CD4-positive, alpha-beta T cell treated with Interleukin-17A for 1 hour (primary cell): ENCODE results near the gene MTMR10.
A peak's percentile ranks its signal among the peaks of the same experiment; 100 is the strongest.

ENCODE experiments used
- DNase-seq: peaks from one replicate; pipeline ENCODE4 v3.0.0-alpha.2; 2020

Gene MTMR10

GRCh38 chr15:31010036-31010435 is 18.6 kb upstream of the MTMR10 start:
- no peak for DNase-seq

DNA sequence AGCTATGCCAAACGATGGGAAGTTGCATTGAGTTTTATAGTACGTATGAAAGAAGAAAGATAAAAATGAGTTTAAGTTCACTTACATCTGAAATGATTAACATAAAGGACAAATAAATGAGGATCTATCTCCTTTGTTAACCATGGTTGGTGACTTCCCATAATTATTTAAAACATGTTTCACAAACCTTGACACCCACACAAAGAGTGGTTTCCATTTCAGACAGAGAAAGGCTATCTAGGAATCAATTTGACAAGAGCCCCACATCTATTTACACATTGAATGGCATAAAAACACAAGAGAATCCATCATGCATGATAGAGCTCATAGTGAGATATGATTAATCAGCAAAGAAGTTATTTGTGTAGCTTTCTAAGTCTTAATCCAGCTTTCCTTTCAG is 14.2 kb upstream of the MTMR10 start:
- no peak for DNase-seq

- peak; percentile 36 for DNase-seq
Observed at GRCh38 chr15:31004220-31004733, 12.8 kb upstream of the MTMR10 start.

DNA sequence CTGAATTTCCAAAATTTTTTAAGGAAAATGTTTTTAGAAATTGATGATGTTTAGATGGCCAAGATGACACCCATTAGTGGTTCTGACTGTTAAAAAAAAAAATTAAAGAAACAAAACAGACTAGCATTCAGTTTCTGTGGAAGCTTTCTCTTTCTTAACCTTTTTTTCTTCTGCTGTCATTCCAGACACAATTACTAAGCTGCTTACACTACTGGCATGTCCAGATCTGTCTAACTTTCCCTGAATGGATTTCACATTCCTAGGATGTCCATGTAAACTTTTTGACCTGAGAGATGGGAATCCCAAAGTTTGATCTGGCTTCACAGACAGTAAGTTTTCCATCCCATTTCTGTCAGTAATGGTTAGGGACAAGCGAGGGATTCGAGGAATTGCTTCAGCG is 10.3 kb upstream of the MTMR10 start:
- no peak for DNase-seq

DNA sequence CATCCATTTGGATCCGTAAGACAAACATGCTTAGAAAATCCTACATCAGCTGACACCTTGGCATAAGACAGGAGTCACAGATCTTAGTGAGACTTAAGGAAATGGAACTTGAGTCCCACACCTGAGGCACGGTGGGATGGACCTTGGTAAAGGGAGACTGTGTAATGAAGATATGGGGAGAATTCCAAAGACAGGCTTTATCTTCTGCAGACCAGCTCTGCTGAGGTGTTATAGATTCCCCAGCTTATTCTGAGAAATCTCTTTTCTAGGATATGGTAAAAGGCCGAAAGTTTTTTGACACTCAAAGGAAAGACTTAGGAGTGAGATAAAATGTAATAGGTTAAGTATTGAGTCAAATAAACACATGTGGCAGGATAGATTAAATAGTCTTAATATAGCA is 8.3 kb upstream of the MTMR10 start:
- no peak for DNase-seq

GRCh38 chr15:30997270-30997669 is 5.8 kb upstream of the MTMR10 start:
- DNase-seq, result no peak

DNA sequence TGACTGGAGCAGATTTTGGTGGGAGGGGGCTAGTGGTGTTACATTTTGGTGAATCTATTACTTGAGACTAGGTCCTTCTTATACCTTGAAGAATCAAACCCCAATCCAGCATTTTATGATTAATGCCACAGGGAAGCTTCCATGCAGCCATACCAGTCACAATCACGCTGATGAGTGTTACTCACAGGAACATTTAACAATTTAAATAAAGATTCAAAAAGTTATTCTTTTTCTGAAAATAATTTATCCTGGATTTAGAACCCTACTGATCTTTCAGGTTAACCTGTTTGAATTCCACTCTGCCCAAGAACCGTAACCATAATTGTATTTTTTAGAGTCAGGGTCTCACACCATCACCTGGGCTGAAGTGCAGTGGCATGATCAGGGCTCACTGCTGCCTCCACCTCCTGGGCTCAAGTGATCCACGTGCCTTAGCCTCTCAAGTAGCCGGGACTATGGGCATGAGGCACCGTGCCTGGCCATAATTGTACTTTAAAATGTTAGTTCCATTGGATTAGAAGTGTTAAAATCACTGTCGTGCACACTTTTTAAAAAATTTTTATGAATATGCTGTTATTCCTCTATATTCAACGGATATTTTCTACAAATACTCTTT is 929 bp upstream of the MTMR10 start:
- no peak for DNase-seq

DNA sequence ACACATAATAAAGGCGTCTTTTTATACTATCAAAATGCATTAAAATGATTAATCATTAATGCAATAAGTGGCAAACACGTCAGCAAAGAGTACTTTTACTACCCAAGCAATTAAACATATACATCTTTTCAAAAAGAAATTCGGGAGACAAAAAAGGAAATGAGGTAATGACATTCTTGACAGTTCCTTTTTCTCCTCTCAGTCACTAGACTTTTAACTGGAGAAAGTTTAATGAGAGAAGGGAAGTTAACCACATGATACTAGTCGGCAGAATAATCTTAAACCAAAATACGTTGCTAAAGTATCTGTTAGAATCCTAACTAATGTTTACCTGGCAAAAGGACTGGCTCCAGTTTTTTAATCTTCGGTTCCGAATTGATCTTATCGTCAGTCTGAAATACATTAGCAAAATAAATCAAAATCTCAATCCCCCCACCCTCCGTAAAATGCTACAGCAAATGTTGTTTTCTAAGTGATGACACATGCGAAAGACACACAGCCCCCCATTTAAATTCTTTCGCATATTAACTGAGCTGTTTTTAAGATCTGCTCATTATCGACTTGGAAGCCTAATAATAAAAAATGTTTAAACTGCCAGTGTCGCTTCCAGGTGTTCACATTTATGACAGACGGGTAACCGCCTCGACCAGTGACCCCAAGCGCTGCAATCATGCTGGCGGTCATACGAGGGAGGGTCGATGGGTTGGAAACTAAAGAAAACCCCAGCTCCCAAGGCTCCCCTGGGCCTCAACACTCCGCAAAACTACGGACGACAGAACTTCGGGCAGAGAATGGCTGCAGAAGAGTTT is 778 bp downstream of the MTMR10 start:
- DNase-seq, result no peak

DNA sequence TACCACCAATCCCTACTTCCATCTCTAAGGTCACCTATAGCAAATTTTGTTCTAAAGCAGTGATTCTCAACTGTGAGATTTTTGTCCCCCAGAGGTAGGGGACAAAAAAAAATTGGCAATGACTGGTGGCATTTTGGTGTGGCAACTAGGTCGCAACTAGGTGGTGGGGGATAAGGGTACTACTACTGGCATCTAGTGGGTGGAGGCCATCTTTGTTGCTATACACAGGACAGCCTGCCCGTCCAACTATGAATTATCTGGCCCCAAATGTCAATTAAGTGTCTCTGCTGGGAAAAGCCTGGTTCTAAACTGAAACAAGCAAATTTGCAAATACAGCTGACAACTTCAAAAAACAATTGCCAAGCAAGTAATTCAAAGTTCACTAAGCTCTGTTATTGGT is 1.4 kb downstream of the MTMR10 start:
- no peak for DNase-seq

DNA sequence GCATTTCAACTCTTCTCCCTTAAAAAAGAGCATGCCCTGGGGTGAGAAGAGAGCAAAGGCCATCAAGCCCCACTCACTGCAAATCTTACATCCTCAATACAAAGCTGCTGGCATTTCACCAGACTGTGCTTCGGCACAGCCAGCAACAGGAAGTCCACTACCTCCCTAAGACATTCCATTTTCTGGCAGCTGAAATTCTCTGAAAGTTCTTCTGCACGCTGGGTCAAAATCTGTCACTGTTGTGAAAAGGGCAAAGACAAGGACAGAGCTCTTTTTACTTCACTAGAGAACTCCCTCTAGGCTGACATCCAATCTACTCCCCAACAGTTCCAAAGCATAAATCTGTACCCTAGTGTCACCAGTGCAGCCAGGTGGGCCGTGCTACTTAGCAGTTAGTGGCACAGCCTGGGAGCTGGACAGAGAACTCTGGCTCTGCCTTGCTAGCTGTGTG is 6.3 kb downstream of the MTMR10 start:
- no peak for DNase-seq

DNA sequence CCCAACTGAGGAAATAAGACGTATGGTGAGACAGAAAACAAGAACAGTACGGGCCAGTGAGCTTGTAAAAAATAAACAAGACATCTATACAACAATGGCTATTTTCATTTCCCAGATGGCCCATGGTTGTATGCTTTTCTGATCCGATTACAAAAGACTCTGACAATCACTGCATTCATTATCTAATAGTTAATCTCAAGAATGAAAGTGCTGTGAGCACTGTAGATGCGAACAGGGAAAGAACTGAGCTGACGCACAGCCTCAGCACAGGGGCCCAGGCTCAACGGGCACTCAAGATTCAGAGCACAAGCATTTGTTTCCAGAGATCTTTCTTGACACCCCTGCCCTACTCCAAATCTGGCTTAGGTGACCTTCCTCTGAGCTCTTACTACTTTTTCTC is 6.9 kb downstream of the MTMR10 start:
- DNase-seq, result no peak

GRCh38 chr15:30984118-30984517 is 7.3 kb downstream of the MTMR10 start:
- no peak for DNase-seq

- DNase-seq, result no peak
Observed at GRCh38 chr15:30979457-30979856, 12.0 kb downstream of the MTMR10 start.

- DNase-seq, result no peak
Observed at GRCh38 chr15:30978328-30978727, 13.1 kb downstream of the MTMR10 start.

GRCh38 chr15:30974112-30974511 is 17.3 kb downstream of the MTMR10 start:
- DNase-seq, result no peak

- DNase-seq, result no peak
Observed at GRCh38 chr15:30973379-30973778, 18.0 kb downstream of the MTMR10 start.

DNA sequence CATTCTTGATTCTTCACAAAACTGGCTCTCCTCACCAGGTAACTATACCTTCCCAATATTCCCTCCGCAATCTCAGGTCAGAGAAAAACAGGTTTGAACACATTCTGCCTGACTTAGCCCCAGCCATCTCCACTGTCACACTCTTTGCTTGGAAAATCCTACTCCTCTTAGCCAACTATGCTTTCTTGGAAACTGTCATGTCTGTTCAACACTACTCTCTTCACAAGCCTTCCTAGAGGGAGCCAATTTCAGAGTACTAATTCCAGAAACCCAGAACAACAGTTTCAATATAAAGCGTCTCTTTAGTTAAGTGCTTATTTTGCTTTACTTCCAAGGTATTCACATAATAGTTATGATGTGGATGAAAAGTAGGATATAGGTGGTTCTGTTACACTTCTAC is 21.7 kb downstream of the MTMR10 start:
- DNase-seq, result no peak

DNA sequence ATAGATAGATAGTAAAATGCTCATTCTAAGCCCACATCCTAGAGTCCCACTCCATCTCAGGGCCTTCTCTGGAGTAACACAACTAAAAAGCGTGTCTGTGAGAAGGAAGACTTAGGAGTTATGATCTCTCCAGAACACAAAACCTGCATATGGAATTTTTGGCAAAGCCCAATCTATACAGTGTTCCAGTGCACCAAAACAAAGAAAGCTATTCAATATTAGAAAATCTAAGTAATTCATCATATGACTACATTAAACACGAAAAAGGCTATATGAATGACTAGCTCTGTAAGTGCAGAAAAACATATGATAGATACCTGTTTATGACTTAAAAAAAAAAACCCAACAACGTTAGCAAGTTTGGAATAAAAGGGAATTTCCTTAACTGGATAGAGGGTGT is 27.7 kb downstream of the MTMR10 start:
- no peak for DNase-seq

DNA sequence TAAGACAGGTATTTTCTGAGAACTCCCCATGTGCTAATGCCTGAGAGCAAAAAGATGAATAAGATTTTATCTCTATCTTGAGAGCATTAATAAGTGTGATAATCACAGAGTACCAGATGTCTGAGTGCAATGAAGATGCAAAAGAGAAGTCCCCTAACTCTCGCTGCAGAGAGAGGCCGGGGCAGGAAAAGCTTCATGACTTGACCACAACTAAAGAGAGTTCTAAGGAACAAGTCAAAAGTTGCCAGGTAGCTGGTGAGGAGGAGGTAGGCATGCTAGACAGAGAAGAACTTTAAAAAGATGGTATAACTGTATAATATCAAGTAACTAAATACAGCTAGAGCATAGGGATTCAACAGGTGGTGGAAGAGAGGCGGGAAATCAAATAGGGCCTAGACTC is 28.8 kb downstream of the MTMR10 start:
- DNase-seq, result no peak

DNA sequence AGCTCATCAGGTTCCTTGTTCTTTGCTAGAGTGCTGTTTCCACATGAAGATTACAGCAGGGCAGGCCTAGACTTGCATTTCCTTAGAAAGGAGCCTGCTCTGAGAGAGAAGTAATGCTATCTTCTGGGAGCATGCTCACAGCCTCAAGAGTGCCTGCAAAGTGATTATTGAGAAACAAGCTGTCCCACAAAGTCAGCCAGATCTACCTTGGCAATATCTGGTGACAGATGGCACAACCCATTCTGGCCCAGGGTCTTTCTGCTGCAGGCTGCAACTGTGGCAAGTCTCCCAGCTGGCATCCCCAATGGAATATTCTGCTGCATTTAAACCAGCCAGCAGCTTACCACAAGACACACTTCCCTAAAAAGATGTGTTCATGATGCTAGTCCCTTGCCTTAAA is 29.3 kb downstream of the MTMR10 start:
- DNase-seq, result no peak

DNA sequence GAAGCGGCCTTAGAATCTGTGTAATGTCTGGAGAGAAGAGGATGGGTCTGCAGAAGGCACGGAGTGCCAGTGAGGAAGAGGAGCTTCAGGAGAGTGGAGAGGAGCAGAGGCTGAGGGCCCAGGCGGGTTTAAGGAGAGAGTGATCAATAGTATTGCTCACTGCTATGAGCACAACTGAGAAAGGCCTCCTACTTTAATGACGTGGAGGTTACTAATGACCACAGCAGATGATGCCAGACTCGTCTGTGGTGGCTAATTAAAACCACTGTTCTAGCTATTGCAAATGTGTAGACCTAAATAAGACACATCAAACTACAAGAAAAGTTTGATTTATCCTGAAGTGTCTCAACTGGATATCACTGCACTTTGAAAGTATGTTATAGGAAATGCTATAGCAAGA is 33.2 kb downstream of the MTMR10 start:
- no peak for DNase-seq

DNA sequence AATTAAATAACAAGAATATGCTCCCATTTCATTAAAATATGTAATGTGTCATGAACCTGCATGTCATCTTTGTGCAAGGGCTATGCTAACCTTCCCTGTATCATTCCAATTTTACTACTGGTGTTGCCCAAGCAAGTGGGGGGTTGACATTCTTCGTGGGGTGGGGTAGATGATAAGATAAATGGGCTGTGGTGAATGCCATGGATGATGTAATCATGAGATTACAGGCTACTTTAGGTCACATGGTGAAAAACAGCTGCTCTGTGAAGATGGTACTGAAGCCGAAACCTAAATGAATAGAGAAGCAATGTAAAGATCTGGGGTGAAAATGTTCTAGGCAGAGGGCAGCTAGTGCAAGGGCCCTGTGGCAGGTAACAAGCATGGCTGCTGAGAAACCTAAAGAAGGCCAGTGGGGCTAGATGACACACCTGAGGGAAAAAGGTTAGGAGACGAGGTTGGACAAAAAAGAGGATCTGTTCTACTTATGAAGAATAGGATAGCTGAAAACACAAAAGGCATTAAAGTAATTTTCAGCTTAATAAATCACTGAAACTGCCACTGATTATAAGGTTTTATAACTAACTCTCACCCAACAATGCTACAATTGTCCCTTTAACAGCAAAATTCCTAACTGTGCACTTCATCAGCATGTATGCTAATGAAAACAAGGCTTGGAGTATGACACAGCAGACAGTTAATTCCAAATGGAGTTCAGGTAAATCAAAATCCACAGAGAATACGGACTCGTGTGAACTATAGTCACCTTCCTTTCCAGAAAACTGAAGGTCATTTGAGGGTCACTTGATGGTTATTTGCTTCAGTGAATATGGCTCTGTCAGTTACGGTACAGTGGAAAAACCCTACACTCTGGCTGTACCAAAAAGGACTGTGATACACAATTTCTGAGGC is 35.0 kb downstream of the MTMR10 start:
- DNase-seq, result no peak

DNA sequence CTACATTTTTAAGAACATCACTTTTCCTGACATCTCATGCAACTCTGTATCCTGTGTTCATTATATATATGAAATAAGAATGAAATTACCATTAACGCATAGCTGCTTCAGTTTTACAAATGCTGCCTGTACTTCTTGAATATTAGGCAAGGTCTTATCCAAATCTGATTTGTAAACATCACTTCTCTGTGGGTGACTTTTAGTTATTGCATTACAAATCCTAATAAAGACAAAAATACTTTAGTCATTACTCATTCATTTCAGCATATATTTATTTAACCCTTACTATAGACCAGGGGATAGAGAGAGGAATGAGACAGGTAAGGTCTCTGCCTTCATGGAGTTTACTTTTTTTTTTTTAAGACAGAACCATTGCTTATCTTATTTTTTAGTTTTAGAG is 36.8 kb downstream of the MTMR10 start:
- no peak for DNase-seq
